H9 (cell line): Measurements from ENCODE around the gene MICA. TPM values are rescaled to one million over a fixed set of nuclear protein-coding genes. Genes with fewer than 3 reads are reported as not detected.

Source experiments
- DNase-seq: peaks from one replicate; pipeline ENCODE4 v3.0.0-alpha.2; 2017
- H2AFZ ChIP-seq: one replicate; pipeline ENCODE4 v1.6.1; 2013; ENCODE audit warnings: mild to moderate bottlenecking, low read length, control low read depth, moderate library complexity
- H2AK5ac ChIP-seq: 2 replicates; pipeline ENCODE4 v1.6.1; 2013; ENCODE audit warnings: low read length, control low read depth, mixed read lengths; ENCODE audit not compliant: insufficient read length
- H2BK120ac ChIP-seq: one replicate; pipeline ENCODE4 v1.6.1; 2013; ENCODE audit warnings: low read depth, mild to moderate bottlenecking, low read length, control low read depth, inconsistent platforms; ENCODE audit not compliant: poor library complexity, severe bottlenecking
- H2BK12ac ChIP-seq: 2 replicates; pipeline ENCODE4 v1.6.1; 2013; ENCODE audit warnings: low read length, control low read depth, mixed read lengths, low read depth; ENCODE audit not compliant: insufficient read length
- H2BK15ac ChIP-seq: 2 replicates; pipeline ENCODE4 v1.6.1; 2013; ENCODE audit warnings: low read depth, low read length, control low read depth
- H2BK20ac ChIP-seq: one replicate; pipeline ENCODE4 v1.6.1; 2013; ENCODE audit warnings: low read depth, mild to moderate bottlenecking, low read length, control low read depth, inconsistent platforms; ENCODE audit not compliant: poor library complexity, severe bottlenecking
- H2BK5ac ChIP-seq: 2 replicates; pipeline ENCODE4 v1.6.1; 2013; ENCODE audit warnings: low read length, control low read depth, mixed read lengths; ENCODE audit not compliant: insufficient read length
- H3K14ac ChIP-seq: 2 replicates; pipeline ENCODE4 v1.6.1; 2013; ENCODE audit warnings: low read length, control low read depth; ENCODE audit not compliant: insufficient read depth
- H3K18ac ChIP-seq: 2 replicates; pipeline ENCODE4 v1.6.1; 2013; ENCODE audit warnings: low read depth, mild to moderate bottlenecking, mixed read lengths, low read length, control low read depth; ENCODE audit not compliant: insufficient read length
- H3K23ac ChIP-seq: 2 replicates; pipeline ENCODE4 v1.6.1; 2013; ENCODE audit warnings: low read length, control low read depth, mixed read lengths, low read depth; ENCODE audit not compliant: insufficient read length
- H3K23me2 ChIP-seq: 2 replicates; pipeline ENCODE4 v1.6.1; 2013; ENCODE audit warnings: low read depth, mild to moderate bottlenecking, mixed read lengths, low read length, control low read depth; ENCODE audit not compliant: insufficient read length, poor library complexity, severe bottlenecking
- H3K27ac ChIP-seq: 2 replicates; pipeline ENCODE4 v1.5.1; 2013; ENCODE audit warnings: low read length, control low read depth, mixed read lengths, low read depth; ENCODE audit not compliant: insufficient read length
- H3K27me3 ChIP-seq: 2 replicates; pipeline ENCODE4 v1.6.1; 2013; ENCODE audit warnings: low read length, control low read depth, inconsistent platforms; ENCODE audit not compliant: insufficient read depth
- H3K4ac ChIP-seq: 2 replicates; pipeline ENCODE4 v1.6.1; 2013; ENCODE audit warnings: low read depth, mild to moderate bottlenecking, control low read depth, inconsistent platforms, low read length, moderate library complexity
- H3K4me1 ChIP-seq: 2 replicates; pipeline ENCODE4 v1.6.1; 2013; ENCODE audit warnings: low read length, control low read depth, inconsistent platforms; ENCODE audit not compliant: insufficient read depth
- H3K4me2 ChIP-seq: 2 replicates; pipeline ENCODE4 v1.6.1; 2013; ENCODE audit warnings: low read length, control low read depth, mixed read lengths; ENCODE audit not compliant: insufficient read length, insufficient read depth
- H3K56ac ChIP-seq: 2 replicates; pipeline ENCODE4 v1.6.1; 2013; ENCODE audit warnings: low read depth, mild to moderate bottlenecking, mixed read lengths, low read length, control low read depth; ENCODE audit not compliant: insufficient read length
- H3K79me1 ChIP-seq: 2 replicates; pipeline ENCODE4 v1.6.1; 2013; ENCODE audit warnings: low read depth, mild to moderate bottlenecking, moderate library complexity, low read length, control low read depth, inconsistent platforms; ENCODE audit not compliant: insufficient read depth, poor library complexity, severe bottlenecking
- H3K79me2 ChIP-seq: 2 replicates; pipeline ENCODE4 v1.6.1; 2013; ENCODE audit warnings: low read length, control low read depth, inconsistent platforms; ENCODE audit not compliant: insufficient read depth
- H3K9ac ChIP-seq: 2 replicates; pipeline ENCODE4 v1.6.1; 2013; ENCODE audit warnings: low read length, control low read depth, mixed read lengths; ENCODE audit not compliant: insufficient read length; ENCODE audit errors: extremely low read depth
- H3K9me3 ChIP-seq: one replicate; pipeline ENCODE4 v1.6.1; 2013; ENCODE audit warnings: low read depth, low read length, inconsistent platforms; ENCODE audit not compliant: control insufficient read depth
- H3T11ph ChIP-seq: one replicate; pipeline ENCODE4 v1.6.1; 2013; ENCODE audit warnings: mild to moderate bottlenecking, low read length, control low read depth, inconsistent platforms
- H4K20me1 ChIP-seq: one replicate; pipeline ENCODE4 v1.6.1; 2013; ENCODE audit not compliant: control insufficient read depth, insufficient read length, insufficient read depth
- H4K5ac ChIP-seq: 2 replicates; pipeline ENCODE4 v1.6.1; 2013; ENCODE audit warnings: low read depth, mild to moderate bottlenecking, mixed read lengths, low read length, control low read depth; ENCODE audit not compliant: insufficient read length
- H4K8ac ChIP-seq: replicated peaks from 2 replicates; pipeline ENCODE4 v1.6.1; 2013; ENCODE audit warnings: low read length, control low read depth, mixed read lengths, low read depth; ENCODE audit not compliant: insufficient read length
- H4K91ac ChIP-seq: 2 replicates; pipeline ENCODE4 v1.6.1; 2013; ENCODE audit warnings: low read depth, mild to moderate bottlenecking, moderate library complexity, mixed read lengths, low read length, control low read depth; ENCODE audit not compliant: insufficient read length
- H3K27ac Mint-ChIP-seq, 3 experiments: 2 replicates in 2 of 3; 3 replicates in 1 of 3; pipeline ENCODE4 v1.8.0; 2020 to 2021; ENCODE audit warnings: mixed read lengths in 3 of 3, mild to moderate bottlenecking in 1 of 3, moderate library complexity in 1 of 3
- H3K27me3 Mint-ChIP-seq: 2 replicates; pipeline ENCODE4 v1.8.0; 2021; ENCODE audit warnings: low read depth, mild to moderate bottlenecking, moderate library complexity, mixed read lengths
- H3K36me3 Mint-ChIP-seq, 3 experiments: 2 replicates in 2 of 3; 3 replicates in 1 of 3; pipeline ENCODE4 v1.8.0; 2020 to 2021; ENCODE audit warnings: low read depth in 3 of 3, mixed read lengths in 3 of 3; ENCODE audit not compliant: insufficient read depth in 1 of 3
- H3K4me1 Mint-ChIP-seq, 2 experiments: 2 replicates each; pipeline ENCODE4 v1.8.0; 2020; ENCODE audit warnings: mixed read lengths in 2 of 2
- H3K4me3 Mint-ChIP-seq, 2 experiments: 2 replicates in 1 of 2; 3 replicates in 1 of 2; pipeline ENCODE4 v1.8.0; 2020 to 2021; ENCODE audit warnings: mild to moderate bottlenecking in 2 of 2, mixed read lengths in 2 of 2, moderate library complexity in 1 of 2
- H3K9me3 Mint-ChIP-seq, 2 experiments: 2 replicates in 1 of 2; 3 replicates in 1 of 2; pipeline ENCODE4 v1.8.0; 2020; ENCODE audit warnings: mild to moderate bottlenecking in 2 of 2, mixed read lengths in 2 of 2, moderate library complexity in 1 of 2
- CTCF ChIP-seq: fragments of 200-600 bp; sonication (generic); conservative IDR thresholded peaks from 3 replicates; pipeline ENCODE4 v1.8.0; 2021; ENCODE audit warnings: antibody characterized with exemption, mild to moderate bottlenecking
- WGBS: extraction: QIAGEN DNeasy Blood & Tissue Kit; methylation state at CpG from one replicate; pipeline ENCODE4 v1.1.7; 2013; ENCODE audit warnings: missing lambda C conversion rate, low lambda C conversion rate, mixed read lengths; ENCODE audit not compliant: insufficient read length; ENCODE audit errors: extremely low coverage; 5-methylcytosine and 5-hydroxymethylcytosine counted together
- total RNA-seq: library from RNA; stranded (reverse); gene quantifications from 2 replicates; pipeline ENCODE4 v1.2.1, GENCODE V29; 2021

MICA gene
- total RNA-seq, 1 experiment from 2014 or later = 8.5 TPM

DNA sequence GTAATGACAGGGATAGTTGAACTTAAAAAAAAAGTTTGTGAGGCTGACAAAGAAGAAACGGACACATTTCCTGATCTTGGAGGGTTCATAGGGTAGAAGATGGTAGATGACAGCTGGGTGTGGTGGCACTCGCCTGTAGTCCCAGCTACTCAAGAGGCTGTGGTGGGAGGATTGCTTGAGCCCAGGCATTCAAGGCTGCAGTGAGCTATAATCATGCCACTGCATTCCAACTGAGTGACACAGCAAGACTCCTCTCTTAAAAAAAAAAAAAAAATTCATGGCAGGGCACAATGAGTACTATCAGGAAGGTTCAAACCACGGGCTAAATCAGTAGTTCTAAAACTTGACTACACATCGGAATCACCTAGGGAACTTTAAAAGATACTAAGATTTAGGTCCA is 2.0 kb upstream of the MICA start:
- Mint-ChIP-seq H3K36me3 (peaks cover 2 to 5% (median 4%) of the 10 kb centered on the region in 3 experiments; a peak in 6 of 7 replicates), H3K4me1 (peaks cover 47 to 52% of the 10 kb centered on the region in 2 experiments), H3K27ac (no peak overlapping the region), H3K27me3 (peaks cover 44% of the 10 kb centered on the region), H3K4me3 (peak overlapping the region; percentile 77 to 85; a peak in 4 of 5 replicates), H3K9me3 (peaks cover 7 to 16% of the 10 kb centered on the region in 2 experiments)
- H2AK5ac ChIP-seq = no peak overlapping the region
- H3K79me2 ChIP-seq = peaks cover 9% of the 10 kb centered on the region; the same call in 1 of the 2 replicates
- WGBS = no CpG with 5 or more reads among the region's 4 CpGs
- peak overlapping the region; percentile 87 for H3K4me2 ChIP-seq
- TF ChIP-seq CTCF = no peak
- no peak overlapping the region for H2BK120ac ChIP-seq
- H3K23me2 ChIP-seq = peaks cover 15% of the 10 kb centered on the region
- H3K27me3 ChIP-seq = peaks cover 4% of the 10 kb centered on the region; the same call in 1 of the 2 replicates
- no peak overlapping the region for H3K4ac ChIP-seq
- no peak overlapping the region for H3K18ac ChIP-seq
- no peak overlapping the region for H3K56ac ChIP-seq
- no peaks in the 10 kb centered on the region for H3K79me1 ChIP-seq
- no peak overlapping the region for H2BK5ac ChIP-seq
- peaks cover 5% of the 10 kb centered on the region; the same call in 1 of the 2 replicates for H3K4me1 ChIP-seq
- no peak overlapping the region for H3T11ph ChIP-seq
- H3K9me3 ChIP-seq = no peaks in the 10 kb centered on the region
- H2BK20ac ChIP-seq = no peak overlapping the region
- no peak overlapping the region for H4K5ac ChIP-seq
- H4K20me1 ChIP-seq = no peaks in the 10 kb centered on the region
- H3K23ac ChIP-seq = no peak overlapping the region
- H4K8ac ChIP-seq = no peak overlapping the region
- H4K91ac ChIP-seq = no peak overlapping the region
- no peak overlapping the region for H2BK12ac ChIP-seq
- DNase-seq = no peak
- H3K27ac ChIP-seq = no peak overlapping the region
- H2BK15ac ChIP-seq = no peak overlapping the region
- H2AFZ ChIP-seq = no peak overlapping the region
- no peak overlapping the region for H3K14ac ChIP-seq
- no peak overlapping the region for H3K9ac ChIP-seq
